NB4 (cell line): ENCODE results near the gene MGMT.

Experiments
- DNase-seq: peaks from one replicate; pipeline ENCODE4 v3.0.0; 2010; ENCODE audit warnings: low read depth
- H3K4me3 ChIP-seq: one replicate; pipeline ENCODE4 v1.5.1; 2011; ENCODE audit warnings: mild to moderate bottlenecking, low read depth, low read length, moderate library complexity
- MYC ChIP-seq: IDR thresholded peaks from 2 replicates; pipeline ENCODE4 v1.6.1; 2011; ENCODE audit warnings: low read depth, low read length
- POLR2A ChIP-seq: IDR thresholded peaks from 2 replicates; pipeline ENCODE4 v1.6.1; 2011; ENCODE audit warnings: mild to moderate bottlenecking; ENCODE audit not compliant: insufficient read length; ENCODE audit errors: extremely low read depth
- TF ChIP-seq, protein P1 (sequence below): IDR thresholded peaks from 2 replicates; pipeline ENCODE4 v1.6.1; 2011; ENCODE audit warnings: low read depth, low read length
- TF ChIP-seq, protein P2 (sequence below): IDR thresholded peaks from one replicate; pipeline ENCODE4 v1.5.1; 2012; ENCODE audit warnings: low read depth, low read length

The MGMT gene

DNA sequence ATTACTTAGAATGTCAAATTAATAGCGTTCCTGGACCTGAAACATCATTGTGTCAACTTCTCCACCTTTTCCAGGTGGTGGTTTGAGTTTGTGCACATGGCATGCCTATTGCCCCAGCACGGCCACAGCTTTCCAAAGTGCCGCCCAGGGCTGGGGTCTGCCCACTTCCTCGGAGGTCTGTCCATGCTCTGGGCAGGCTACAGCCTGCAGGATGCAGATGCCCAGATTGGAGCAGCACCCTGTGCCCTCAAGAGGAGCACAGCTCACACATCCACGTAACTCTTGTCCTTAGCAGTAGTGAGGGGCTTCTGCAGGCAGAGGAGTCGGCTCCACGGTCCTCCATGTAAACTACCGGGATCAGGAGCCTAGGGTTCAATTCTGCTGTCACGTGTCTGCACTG, 258.4 kb downstream of the MGMT start:
- DNase-seq, result no peak
- no peak overlapping the region for H3K4me3 ChIP-seq
- TF ChIP-seq, protein P1, sequence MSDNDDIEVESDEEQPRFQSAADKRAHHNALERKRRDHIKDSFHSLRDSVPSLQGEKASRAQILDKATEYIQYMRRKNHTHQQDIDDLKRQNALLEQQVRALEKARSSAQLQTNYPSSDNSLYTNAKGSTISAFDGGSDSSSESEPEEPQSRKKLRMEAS, result no peak
- no peak for TF ChIP-seq POLR2A

GRCh38 chr10:129725890-129726631, 259.0 kb downstream of the MGMT start:
- no peak overlapping the region for H3K4me3 ChIP-seq
- no peak for DNase-seq
- TF ChIP-seq, protein P2, sequence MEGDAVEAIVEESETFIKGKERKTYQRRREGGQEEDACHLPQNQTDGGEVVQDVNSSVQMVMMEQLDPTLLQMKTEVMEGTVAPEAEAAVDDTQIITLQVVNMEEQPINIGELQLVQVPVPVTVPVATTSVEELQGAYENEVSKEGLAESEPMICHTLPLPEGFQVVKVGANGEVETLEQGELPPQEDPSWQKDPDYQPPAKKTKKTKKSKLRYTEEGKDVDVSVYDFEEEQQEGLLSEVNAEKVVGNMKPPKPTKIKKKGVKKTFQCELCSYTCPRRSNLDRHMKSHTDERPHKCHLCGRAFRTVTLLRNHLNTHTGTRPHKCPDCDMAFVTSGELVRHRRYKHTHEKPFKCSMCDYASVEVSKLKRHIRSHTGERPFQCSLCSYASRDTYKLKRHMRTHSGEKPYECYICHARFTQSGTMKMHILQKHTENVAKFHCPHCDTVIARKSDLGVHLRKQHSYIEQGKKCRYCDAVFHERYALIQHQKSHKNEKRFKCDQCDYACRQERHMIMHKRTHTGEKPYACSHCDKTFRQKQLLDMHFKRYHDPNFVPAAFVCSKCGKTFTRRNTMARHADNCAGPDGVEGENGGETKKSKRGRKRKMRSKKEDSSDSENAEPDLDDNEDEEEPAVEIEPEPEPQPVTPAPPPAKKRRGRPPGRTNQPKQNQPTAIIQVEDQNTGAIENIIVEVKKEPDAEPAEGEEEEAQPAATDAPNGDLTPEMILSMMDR, result no peak
- TF ChIP-seq, protein P1, result no peak
- TF ChIP-seq MYC, result no peak
- TF ChIP-seq POLR2A, result no peak

- DNase-seq, result no peak
- TF ChIP-seq POLR2A (no peak), MYC (no peak)
- no peak overlapping the region for H3K4me3 ChIP-seq
These were observed 260.0 kb downstream of the MGMT start for GRCh38 chr10:129727071-129727470.

GRCh38 chr10:129727495-129727894, 260.5 kb downstream of the MGMT start:
- TF ChIP-seq POLR2A (no peak), MYC (no peak)
- TF ChIP-seq, protein P1, result no peak
- TF ChIP-seq, protein P2, result no peak
- no peak for DNase-seq
- H3K4me3 ChIP-seq, result no peak overlapping the region

DNA sequence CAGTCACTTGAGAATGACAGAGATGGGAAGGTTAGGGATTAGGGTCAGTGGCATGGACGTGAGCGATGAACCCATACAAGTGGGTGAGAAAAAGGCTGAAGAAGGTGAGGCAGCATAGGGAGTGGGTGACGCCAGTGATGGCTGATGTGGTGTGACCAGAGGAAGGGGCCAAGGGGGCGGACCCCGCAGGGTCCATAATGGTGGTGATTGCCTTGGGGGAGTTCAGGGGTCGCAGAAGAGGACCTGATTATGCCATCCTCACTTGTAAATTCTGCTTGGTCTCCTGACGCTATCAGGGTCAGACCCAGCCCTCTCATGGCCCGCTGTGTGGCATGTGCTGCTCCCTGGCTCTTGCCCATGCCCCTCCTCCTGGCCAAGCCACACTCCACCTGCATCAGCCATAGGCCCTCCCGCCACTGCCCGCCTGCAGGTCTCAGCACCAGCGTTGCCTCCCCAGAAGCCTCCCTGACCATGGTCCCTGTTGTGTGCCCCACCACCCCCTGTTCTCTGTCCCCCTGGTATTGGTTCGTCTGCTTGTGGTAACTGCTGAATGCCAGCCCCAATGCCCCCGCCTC, 261.3 kb downstream of the MGMT start:
- no peak overlapping the region for H3K4me3 ChIP-seq
- TF ChIP-seq POLR2A (no peak), MYC (no peak)
- TF ChIP-seq, protein P1, result no peak
- TF ChIP-seq, protein P2, result no peak
- DNase-seq, result no peak

GRCh38 chr10:129728905-129729795, 262.1 kb downstream of the MGMT start:
- TF ChIP-seq MYC (no peak), POLR2A (no peak)
- TF ChIP-seq, protein P1, result no peak
- TF ChIP-seq, protein P2, result no peak
- DNase-seq, result no peak
- no peak overlapping the region for H3K4me3 ChIP-seq
